Medulla oblongata (tissue), 1 donor: ENCODE results near the gene STXBP4.

Experiments used
- DNase-seq: peaks from one replicate; pipeline ENCODE4 v3.0.0-alpha.2; 2015; ENCODE audit errors: extremely low spot score

STXBP4 gene

DNA sequence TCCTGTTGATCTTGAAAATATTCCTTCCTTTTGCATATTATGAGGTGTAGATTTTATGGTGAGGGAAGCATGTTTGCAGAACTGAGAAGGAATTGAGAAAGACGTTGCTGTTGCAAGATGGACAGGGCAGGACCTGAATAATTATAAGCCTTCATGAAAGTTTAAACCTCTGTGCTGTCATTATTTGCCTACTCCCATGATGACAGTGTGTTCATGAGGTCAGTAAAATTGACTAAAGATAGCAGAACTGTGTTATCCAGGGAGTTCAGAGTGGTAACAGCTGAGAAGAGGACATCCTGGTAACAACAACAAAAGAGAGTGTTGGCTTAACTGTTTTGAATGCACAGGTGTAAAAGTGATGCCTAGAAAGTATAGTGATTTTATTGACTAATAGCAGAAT is 250.9 kb downstream of the STXBP4 start:
- DNase-seq, result no peak

DNA sequence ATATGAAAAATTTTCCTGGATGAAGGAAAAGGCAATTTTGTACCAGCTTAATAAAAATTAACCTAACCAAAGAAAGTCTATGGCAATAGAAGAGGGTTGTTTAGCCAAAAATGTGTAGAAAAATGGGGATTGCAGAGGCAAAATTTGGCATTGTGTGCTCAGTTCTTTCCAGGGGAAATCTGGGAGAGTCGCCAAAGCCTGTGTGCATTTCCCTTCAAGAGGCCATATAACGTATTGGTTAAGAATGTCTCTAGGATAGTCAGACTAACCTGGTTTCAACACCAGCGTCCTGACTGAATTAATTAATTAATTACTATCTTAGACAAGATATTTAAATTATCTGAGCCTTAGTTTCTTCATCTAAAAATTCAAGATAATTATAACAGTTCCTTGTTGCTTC is 251.4 kb downstream of the STXBP4 start:
- DNase-seq, result no peak
